ENCODE data around the gene CFAP70.

The CFAP70 gene

DNA sequence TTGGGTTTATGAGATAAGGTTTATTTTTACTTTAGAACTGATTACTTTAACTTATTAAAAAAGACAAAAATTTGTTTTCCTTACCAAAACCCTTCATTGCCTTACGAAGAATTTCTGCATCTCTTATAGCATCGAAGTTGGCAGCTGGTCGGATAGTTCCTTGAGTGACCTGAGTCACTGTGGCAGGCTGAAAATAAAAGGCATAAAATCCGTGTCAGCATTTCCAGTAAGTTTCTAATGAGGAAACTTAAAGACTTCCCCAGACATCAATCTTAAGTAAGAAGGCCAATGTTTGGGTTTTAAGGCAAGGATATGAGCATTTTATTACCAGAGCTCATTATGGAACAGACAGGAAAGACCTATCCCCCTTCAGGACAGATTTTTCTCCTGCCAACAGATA, 29.6 kb upstream of the CFAP70 start:
- H3K79me2 ChIP-seq (ENCODE audit: insufficient read depth, low read length): 0 out of 2 replicates have a peak, but pooled peaks cover 5% of the 10 kb centered on the region
- H3K4me1 ChIP-seq (ENCODE audit: insufficient read depth, low read length, severe bottlenecking): no peaks in the 10 kb centered on the region
- no peak overlapping the region for H3K27ac ChIP-seq (ENCODE audit: low read depth, low read length, poor library complexity, severe bottlenecking)
- H3K9me3 ChIP-seq (ENCODE audit: low read length): no peaks in the 10 kb centered on the region
- H3K4me2 ChIP-seq (ENCODE audit: low read length): no peak overlapping the region
- no peak overlapping the region for H2AFZ ChIP-seq (ENCODE audit: low read length)
- no peaks in the 10 kb centered on the region for H3F3A ChIP-seq (ENCODE audit: insufficient read depth, low read length)
- no peaks in the 10 kb centered on the region for H3K9me2 ChIP-seq (ENCODE audit: low read depth, low read length)
- TF ChIP-seq, protein P1, sequence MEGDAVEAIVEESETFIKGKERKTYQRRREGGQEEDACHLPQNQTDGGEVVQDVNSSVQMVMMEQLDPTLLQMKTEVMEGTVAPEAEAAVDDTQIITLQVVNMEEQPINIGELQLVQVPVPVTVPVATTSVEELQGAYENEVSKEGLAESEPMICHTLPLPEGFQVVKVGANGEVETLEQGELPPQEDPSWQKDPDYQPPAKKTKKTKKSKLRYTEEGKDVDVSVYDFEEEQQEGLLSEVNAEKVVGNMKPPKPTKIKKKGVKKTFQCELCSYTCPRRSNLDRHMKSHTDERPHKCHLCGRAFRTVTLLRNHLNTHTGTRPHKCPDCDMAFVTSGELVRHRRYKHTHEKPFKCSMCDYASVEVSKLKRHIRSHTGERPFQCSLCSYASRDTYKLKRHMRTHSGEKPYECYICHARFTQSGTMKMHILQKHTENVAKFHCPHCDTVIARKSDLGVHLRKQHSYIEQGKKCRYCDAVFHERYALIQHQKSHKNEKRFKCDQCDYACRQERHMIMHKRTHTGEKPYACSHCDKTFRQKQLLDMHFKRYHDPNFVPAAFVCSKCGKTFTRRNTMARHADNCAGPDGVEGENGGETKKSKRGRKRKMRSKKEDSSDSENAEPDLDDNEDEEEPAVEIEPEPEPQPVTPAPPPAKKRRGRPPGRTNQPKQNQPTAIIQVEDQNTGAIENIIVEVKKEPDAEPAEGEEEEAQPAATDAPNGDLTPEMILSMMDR (IDR thresholded peaks at IDR 0.05; ENCODE audit: low read length): no peak
- no peak for TF ChIP-seq EZH2 (IDR thresholded peaks at IDR 0.05; ENCODE audit: borderline replicate concordance, low read length)
- no peak overlapping the region for H3K4me3 ChIP-seq (ENCODE audit: low read depth, low read length, poor library complexity, severe bottlenecking)
- H3K27me3 ChIP-seq (ENCODE audit: insufficient read depth, low read length): no peaks in the 10 kb centered on the region
- no peak overlapping the region for H3K9ac ChIP-seq (ENCODE audit: low read length)
- no peaks in the 10 kb centered on the region for H4K20me1 ChIP-seq (ENCODE audit: insufficient read depth, low read length)
- peaks cover 75% of the 10 kb centered on the region for H3K36me3 ChIP-seq (ENCODE audit: insufficient read depth, low read length)

DNA sequence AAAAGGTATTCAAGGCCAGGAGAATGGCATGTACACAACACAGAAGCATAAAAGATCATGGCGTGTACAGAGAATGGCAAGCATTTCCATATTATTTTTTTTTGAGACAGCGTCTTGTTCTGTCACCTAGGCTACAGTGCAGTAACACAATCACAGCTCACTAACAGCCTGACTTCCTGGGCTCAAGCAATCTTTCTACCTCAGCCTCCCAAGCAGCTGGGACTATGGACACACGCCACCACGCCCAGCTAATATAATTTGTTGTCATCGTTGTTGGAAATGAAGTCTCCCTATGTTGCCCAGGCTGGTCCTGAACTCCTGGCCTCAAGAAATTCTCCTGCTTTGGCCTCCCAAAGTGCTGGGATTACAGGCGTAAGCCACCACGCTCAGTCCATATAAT, 27.9 kb upstream of the CFAP70 start:
- TF ChIP-seq EZH2 (IDR thresholded peaks at IDR 0.05; ENCODE audit: borderline replicate concordance, low read length): no peak
- TF ChIP-seq, protein P1 (IDR thresholded peaks at IDR 0.05; ENCODE audit: low read length): no peak
- H3K36me3 ChIP-seq (ENCODE audit: insufficient read depth, low read length): peaks cover 90% of the 10 kb centered on the region

DNA sequence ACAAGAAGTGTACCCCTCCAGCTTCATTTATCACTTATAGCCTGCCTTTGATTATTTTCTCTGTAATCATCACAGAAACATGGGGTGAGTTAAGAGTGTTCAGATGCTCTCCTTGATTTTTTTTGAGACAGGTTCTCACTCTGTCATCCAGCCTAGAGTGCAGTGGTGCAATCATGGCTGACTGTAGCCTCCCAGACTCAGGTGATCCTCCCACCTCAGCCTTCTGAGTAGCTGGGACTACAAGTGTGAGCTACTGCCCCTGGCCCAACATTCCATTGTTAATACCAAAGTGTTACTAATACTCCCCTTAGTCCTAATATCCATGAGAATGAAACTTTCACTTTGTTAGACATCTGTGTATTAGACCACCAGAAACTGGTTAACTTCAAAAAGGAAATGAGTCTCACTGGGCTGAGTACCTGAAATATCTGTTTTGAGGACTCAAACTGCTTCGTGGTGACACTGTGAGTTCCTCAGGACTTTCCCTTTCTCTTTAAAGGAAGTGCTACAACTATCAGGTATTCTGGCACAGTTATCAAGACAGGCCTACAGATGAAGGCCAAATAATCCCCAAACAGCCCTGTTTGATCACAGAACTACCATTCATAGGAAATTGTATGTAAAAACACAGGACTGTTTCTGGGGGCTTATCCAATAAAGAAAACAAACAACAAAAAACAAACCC, 20.5 kb upstream of the CFAP70 start:
- Histone ChIP-seq H3K27me3 (ENCODE audit: insufficient read depth, low read length) (no peaks in the 10 kb centered on the region), H3K36me3 (ENCODE audit: insufficient read depth, low read length) (peaks cover 91% of the 10 kb centered on the region), H3K79me2 (ENCODE audit: insufficient read depth, low read length) (no peaks in the 10 kb centered on the region), H3K4me2 (ENCODE audit: low read length) (no peak overlapping the region), H3K9me3 (ENCODE audit: low read length) (no peaks in the 10 kb centered on the region), H2AFZ (ENCODE audit: low read length) (no peak overlapping the region), H4K20me1 (ENCODE audit: insufficient read depth, low read length) (no peaks in the 10 kb centered on the region), H3K27ac (ENCODE audit: low read depth, low read length, poor library complexity, severe bottlenecking) (no peak overlapping the region), H3K9ac (ENCODE audit: low read length) (no peak overlapping the region), H3K4me1 (ENCODE audit: insufficient read depth, low read length, severe bottlenecking) (no peaks in the 10 kb centered on the region), H3K4me3 (ENCODE audit: low read depth, low read length, poor library complexity, severe bottlenecking) (no peak overlapping the region), H3F3A (ENCODE audit: insufficient read depth, low read length) (no peaks in the 10 kb centered on the region), H3K9me2 (ENCODE audit: low read depth, low read length) (no peaks in the 10 kb centered on the region)
- TF ChIP-seq, protein P1 (IDR thresholded peaks at IDR 0.05; ENCODE audit: low read length): no peak
- TF ChIP-seq EZH2 (IDR thresholded peaks at IDR 0.05; ENCODE audit: borderline replicate concordance, low read length): no peak

More for the DNA sequence above, 27.9 kb upstream of the CFAP70 start:
- H4K20me1 ChIP-seq (ENCODE audit: insufficient read depth, low read length): no peaks in the 10 kb centered on the region
- no peaks in the 10 kb centered on the region for H3K27me3 ChIP-seq (ENCODE audit: insufficient read depth, low read length)
- H3K27ac ChIP-seq (ENCODE audit: low read depth, low read length, poor library complexity, severe bottlenecking): no peak overlapping the region
- H3K9ac ChIP-seq (ENCODE audit: low read length): no peak overlapping the region
- no peaks in the 10 kb centered on the region for H3F3A ChIP-seq (ENCODE audit: insufficient read depth, low read length)
- H3K4me2 ChIP-seq (ENCODE audit: low read length): no peak overlapping the region
- H3K9me2 ChIP-seq (ENCODE audit: low read depth, low read length): no peaks in the 10 kb centered on the region
- H3K4me1 ChIP-seq (ENCODE audit: insufficient read depth, low read length, severe bottlenecking): no peaks in the 10 kb centered on the region
- no peak overlapping the region for H3K4me3 ChIP-seq (ENCODE audit: low read depth, low read length, poor library complexity, severe bottlenecking)
- 0 out of 2 replicates have a peak, but pooled peaks cover 5% of the 10 kb centered on the region for H3K79me2 ChIP-seq (ENCODE audit: insufficient read depth, low read length)
- H3K9me3 ChIP-seq (ENCODE audit: low read length): no peaks in the 10 kb centered on the region
- H2AFZ ChIP-seq (ENCODE audit: low read length): no peak overlapping the region
